HG03066 (cell line): ENCODE measurements around the gene RHOB.
A peak's percentile ranks its signal among the peaks of the same experiment; 100 is the strongest.
"Not testable (repeated sequence)": the region's sequence is repeated elsewhere in the genome, so short reads cannot be mapped to it uniquely, and the experiment has no call there.

ENCODE experiments used
- ATAC-seq: cut with Tn5 transposase; IDR thresholded peaks from one replicate; pipeline ENCODE4 v1.9.1; 2021; ENCODE audit warnings: low read depth; ENCODE audit not compliant: unreplicated experiment

The RHOB gene

DNA sequence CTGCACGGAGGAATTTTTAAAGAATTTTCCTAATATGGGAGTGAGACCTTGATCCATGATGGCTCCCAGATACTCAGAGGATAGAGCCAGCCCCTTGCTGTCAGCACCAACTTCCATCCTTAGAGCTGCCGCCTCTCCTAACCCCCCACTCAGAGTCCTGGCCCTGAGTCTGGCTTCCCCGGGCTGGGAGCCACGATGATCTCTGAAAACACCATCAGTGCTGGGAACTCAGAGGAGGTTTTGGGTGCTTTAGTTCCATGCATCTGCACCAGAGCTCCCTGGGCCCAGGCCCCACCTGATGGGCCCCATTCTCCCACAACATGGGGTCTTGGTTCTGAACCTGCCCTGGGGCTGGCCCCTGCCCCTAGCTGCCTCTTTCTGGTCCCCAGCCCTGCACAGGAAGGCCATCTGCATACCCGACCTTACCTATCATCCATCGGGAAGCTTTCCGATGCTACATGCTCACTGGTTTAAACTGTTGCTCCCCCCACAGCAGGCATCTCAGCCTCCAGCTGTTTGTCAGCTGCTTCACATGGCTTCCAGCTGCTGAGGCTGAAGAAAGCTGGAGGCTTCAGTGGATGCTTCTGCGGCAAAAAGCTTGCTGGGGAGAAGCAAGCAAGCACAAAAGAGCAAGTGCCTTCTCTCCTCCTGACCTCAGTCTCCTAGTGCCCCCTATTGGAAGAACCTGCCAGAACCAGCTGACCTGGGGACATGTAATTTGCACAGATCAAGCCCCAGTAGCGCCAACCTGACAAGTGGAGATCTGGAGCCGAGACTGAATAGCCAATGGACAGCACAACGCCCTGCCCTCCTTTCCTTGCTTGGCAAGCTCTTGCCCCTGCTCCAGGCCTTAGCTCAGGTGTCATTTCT is 24.2 kb upstream of the RHOB start:
- ATAC-seq, result no peak

DNA sequence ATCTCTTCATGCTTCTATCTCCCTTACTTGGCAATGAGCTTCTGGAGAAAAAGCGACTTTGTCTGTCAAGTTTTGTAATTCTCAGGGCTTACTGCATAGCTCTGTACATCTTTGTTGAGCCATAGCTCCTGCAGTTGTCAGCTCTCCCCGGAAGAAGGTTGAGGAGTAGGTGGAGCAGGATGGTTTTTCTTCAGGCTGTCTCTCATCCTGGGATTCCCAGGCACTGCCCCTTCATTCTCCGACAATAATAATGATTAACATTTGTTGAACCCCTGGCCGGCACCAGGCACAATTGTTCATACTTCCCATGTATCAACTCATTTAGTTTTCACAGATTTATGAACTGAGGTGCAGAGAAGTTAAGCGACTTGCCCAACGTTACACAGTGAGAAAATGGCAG is 23.5 kb upstream of the RHOB start:
- ATAC-seq, result no peak

DNA sequence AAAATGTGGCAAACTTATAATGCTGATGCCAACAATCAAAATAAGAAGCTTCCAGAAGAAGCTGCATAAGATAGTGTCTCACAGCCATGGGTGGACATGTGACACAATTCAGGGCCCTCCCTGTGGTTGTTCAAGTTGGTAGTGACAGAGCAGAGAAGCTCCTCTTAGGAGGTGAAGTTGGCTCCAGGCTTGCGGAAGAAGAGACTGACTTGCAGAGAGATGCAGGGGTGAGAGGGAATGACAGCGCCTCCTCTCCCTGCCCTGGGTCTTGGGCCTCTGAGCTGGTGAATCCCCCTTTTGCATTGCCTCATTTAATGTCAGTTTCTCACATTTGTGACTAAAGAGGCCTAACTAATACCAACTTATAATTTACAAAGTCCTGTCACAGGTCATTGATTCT is 23.0 kb upstream of the RHOB start:
- no peak for ATAC-seq

DNA sequence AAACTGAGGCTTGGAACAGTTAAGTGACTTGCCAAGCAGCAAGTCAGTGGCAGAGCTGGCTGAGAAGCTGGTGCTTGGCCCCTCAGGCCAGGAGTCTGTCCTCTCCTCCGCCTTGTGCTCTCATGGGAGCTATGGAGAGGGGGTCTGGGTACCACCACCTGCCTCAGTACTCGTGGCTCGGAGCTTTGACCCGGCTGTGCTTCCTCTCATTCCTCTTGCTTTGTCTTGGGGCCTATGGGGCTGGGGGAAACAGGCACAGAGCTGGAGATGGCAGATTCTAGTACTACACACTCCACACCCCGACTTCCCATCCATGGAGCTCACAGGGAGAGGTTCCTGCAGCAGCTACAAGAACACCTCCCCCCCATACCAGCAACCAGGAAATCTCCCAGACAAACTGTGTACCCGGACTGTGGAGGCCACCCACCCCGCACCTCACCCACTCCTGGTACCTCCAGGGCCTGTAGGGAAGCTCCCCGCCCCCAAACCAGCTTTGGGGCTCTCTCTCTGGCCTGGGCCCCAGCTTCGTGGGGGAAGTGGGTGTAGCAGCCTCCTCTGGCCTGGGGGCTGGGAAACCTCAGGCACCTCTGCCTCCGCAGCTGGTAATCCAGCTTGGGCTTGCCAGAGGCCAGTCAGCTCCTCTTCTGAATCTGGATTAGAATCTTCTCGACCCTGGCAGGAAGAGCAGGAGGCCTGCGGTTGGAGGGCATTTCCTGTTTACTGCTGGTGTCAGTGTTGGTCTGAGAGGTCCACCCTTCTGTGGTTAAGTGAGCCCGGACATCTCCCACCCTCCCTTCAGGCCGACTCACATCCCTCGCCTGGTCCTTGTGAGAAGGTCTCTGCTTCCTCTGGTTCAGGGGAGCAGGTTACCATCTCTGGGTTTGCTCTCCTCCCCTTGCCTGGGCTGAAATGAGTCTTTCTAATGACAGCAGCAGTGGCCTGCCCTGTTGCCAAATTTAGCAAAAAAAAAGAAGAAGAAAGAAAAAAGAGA is 22.3 kb upstream of the RHOB start:
- peak; percentile 70 for ATAC-seq

DNA sequence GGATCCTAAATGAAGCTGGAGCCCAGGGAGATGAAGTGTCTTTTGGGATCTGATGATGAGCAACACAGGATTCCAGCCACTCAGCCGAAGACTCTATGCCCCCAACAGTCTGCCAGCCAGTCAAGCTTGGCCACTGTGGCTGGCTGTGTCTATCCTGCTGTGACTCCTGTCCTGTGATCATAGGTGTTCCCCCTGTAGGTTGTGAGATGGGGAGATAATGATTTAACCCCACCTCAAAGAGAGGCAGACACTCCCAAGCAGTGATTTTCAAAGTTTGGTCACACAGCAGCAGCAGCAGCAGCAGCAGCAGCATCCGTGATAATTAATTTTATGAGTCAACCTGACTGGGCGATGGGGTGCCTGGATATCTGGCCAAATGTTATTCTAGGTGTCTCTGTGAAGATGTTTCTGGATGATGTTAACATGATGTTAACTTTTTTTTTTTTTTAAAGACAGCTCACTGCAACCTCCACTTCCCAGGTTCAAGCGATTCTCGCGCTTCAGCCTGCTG is 21.4 kb upstream of the RHOB start:
- no peak for ATAC-seq

DNA sequence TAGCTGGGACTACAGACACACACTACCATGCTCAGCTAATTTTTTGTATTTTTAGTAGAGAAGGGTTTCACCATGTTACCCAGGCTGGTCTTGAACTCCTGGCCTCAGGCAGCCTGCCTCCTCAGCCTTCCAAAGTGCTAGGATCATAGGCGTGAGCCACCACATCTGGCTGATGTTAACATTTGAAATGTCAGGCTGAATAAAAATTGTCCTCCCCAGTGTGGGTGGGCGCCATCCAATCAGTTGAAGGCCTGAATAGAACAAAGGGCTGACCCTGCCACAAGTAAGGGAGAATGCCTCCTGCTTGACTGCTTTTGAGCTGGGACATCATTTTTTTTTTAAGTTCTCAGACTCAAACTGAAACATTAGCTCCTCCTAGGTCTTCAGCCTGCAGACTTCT is 21.0 kb upstream of the RHOB start:
- no peak for ATAC-seq

DNA sequence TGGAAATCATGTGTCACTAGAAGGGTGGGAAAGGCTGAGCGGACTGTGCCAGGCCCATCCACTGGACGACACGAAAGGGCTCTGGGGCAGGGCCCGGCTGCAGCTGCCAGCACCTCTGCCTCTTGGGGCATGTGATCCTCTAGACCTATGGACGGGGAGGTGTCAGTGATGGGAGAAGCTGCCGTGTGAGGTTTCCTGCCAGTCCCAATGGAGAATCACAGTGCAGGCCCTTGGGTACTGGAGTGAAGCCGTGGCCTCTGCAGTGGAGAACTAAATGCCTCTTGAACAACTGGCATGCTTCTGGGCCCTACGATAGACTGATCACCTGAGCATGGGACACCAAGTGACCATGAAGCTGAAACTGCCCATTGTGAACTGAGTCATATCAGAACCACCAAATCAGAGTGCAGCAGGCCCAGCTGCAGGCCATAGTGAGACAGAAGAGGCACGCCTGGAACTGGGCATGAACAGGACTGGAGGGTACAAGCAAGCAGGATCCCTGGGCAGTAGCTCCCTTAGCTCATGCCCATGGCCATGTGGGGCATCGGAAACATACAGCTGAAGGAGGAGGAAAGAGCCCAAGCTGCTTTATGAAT is 18.8 kb upstream of the RHOB start:
- ATAC-seq, result no peak

DNA sequence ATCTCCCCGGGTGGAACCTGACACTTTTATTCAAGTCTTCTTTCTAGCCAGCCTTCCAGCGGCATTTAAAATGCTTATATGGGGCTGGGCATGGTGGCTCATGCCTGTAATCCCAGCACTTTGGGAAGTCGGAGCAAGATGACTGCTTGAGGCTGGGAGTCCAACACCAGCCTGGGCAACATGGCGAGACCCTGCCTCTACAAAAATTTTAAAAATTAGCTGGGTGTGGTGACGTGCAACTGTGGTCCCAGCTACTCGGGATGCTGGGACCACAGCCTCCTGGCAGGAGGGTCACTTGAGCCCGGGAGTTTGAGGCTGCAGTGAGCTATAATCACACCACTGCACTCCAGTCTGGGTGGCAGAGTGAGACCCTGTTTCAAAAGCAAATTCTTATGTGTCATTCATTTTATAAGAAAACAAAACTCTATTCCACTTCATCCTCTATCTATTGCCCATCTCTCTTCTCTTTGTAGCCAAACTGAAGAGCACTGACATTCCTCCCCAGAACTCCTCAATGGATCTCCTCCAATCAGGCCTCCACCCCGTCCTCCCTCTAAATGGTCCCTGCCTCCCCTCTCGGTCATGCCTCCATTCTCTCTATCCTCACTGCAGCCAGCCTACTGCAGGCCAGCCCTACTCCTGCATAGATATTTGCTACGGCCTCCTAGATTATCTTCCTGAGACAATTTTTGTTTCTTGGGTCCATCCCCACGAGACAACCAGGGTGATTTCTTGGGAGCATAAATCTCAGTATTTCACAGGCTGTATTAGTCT is 18.0 kb upstream of the RHOB start:
- ATAC-seq, result no peak

DNA sequence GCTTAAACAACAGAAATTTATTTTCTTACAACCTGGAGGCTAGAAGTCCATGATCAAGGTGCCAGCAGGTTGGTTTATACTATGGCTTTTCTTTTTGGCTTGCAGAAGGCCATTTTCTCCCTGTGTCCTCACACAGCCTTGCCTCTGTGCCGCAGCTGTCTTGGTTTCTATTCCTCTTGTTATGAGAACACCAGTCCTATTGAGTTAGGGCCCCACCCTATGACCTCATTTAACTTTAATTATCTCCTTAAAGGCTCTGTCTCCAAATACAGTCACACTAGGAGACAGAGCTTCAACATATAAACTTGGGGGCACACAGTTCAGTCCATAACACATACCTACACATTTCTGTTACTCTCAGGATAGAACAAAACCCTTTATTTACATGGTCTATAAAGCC is 17.3 kb upstream of the RHOB start:
- peak; percentile 61 for ATAC-seq

DNA sequence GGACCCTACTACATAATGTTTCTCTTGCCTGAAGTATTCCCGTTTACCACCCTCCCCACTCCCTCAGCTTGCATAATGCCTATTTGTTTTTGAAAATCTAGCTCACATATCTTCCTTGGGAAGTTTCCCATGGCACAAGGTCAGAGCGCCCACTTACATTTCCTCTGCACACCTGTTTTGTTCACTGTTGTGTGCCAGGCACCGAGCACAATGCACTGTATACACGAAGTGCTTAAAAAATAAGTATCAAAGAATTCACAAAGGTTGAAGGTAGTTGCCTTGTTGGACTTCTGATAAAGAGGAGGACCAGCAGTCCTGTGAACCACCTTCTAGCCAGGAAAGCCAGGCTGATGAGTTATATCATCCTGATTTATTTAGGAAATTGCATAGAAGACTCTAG is 16.8 kb upstream of the RHOB start:
- no peak for ATAC-seq

DNA sequence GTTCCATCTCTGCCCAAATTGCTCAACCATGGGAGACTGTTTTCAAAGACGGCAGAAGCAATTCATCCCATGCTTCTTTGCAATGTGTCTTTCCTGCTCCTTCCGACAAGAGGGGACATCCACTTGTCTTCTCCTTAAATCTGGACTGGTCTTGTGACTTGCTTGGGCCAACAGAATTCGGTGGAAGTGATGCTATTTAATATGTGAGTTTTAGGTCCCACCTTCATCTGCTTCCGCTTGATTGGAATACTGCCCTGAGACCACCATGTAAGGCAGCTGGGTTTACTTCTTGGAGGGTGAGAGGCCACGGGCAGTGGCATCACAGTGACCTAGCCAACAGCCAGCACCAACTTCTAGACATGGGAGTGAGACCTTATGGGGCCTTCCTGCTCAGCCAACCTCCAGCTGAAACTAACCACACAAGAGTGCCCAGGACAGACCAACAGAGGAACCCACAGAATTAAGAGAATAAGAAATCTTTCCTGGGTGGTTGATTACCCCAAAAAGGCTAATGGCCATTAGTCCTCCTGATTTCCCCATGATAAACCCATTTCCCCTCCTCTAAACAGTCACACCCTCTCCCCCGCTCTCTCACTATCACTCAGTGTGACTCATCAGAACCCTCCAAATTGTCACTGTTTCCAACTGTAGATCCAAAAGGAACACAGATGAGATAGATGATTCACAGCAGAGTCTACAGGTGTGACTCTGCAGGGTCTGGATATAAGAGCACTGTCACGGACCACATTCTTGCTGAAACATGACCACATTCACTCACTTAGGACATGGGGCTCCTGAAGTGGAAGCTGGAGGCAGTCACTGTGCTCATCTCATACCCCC is 16.2 kb upstream of the RHOB start:
- ATAC-seq, result no peak

DNA sequence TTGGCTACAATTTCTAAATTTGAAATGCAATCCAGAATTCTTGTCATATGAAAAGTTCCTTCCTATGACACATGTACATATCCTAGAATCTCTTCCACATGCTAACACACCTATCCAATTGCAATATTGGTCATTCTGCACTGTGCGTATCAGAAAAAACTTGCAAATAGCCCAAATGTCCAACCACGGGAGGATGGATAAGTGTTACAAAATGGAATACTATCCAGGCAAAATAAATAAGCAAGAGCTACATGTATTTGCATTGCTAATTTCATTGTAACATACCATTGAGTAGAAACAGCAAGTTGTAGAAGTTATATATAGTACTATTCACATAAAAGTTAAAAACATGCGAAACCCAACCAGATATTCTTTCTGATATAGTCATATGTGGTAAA is 15.6 kb upstream of the RHOB start:
- no peak for ATAC-seq

DNA sequence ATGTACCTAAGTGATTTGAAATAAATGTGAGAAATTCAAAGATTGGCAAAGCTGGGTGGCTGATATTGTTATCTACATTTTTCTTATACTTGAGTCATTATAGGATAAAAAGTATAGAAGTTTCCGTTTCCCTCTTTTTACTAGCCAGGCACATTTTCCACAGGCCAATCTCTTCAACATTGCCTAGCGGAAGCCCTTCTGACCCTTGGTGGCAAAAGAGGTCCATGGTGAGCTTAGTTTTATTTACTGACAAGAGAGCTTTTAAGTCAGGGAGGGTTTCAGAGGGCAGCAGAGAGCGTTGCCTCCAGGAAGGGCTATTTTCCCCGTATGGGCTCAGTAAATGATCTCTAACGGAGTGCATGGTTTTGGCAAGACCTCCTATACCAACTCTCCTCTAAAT is 15.1 kb upstream of the RHOB start:
- no peak for ATAC-seq

DNA sequence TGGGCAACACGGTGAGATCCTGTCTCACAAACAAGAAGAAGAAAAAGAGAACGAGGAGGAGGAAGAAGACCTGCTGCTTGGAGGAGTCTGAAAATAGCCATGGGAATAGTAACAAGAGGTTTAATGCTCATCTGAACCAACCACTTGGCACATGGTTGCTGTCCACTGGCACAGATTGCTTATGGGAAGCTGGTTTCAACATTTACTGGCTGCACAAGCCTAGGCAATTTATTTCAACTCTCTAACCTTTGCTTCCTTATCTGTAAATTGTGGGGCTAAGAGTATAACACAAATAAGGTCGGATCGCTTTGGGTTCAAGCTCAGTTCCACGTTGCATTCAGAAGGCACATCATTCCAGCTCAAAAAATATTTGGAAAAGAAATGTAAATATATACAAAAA is 14.2 kb upstream of the RHOB start:
- ATAC-seq, result no peak

DNA sequence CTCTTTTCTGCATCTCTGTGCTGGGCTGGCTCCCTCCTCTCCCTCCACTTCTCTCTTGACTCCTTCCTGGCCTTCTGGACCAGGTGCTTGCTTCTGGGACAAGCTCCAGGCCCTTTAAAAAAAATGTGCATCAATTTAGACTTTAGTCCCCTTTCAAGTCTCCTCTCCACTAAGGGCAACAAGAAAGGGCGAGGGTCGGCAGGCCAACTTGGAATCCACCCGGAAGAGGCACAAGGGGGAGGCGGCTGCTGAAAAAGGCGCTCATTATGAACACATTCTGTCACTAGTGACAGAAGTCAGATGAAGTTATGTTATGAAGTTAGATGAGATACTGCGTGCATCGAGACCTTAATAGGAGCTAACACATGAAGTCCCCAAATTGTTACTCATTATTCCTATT is 13.6 kb upstream of the RHOB start:
- no peak for ATAC-seq

DNA sequence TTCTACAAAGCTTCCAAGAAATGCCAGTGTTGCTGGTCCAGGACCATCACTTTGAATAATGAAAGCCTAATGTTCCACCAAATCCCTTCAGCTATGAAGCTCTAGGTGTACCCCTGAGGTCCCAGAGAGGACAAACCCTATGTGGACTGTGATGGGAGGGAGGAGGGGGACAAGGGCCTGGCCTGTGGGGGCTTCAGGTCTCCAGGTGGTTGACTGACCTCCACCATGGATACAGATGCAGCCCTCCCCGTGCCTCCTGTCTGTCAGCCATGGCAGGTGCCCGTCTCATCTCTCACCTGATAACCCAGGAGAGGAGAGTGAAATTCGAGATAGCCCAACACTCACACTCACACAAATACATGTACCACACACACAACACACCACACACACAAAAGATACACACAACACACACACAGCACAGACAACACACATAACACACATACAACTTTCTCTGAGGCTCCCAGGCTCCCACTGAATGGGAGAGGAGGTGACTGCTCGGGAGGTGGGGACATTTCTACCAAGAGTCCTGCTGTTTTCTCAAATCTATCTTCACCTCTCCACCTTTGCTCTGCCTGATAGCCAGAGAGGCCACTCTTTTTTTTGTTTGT is 12.8 kb upstream of the RHOB start:
- ATAC-seq, result no peak

DNA sequence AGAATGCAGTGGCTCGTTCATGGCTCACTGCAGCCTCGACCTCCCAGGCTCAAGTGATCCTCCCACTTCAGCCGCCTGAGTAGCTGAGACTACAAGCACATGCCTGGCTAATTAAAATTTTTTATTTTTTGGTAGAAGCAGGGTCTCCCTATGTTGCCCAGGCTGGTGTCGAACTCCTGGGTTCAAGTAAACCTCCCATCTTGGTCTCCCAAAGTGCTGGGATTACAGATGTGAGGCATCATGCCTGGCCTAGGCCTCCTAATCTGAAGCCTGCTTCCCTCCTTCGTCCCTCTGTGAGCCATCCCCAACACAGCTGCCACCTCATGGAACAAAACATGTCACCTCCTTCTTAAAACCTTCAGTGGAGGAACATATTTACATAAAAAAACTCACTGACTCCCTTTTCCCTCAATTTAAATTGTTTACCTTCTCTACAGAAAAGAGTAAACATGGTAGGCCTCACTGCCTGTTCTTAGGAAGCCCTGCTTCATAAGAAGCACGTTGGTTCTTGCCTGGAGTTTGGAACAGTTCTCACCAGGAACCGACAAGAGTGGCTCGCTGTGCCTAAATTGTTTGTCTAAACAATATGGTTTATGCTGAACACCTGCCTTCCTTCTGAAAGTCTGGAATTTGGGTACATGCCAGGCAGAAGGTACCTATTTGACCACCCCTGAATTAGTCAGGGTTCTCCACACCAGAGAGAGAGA is 12.1 kb upstream of the RHOB start:
- no peak for ATAC-seq

DNA sequence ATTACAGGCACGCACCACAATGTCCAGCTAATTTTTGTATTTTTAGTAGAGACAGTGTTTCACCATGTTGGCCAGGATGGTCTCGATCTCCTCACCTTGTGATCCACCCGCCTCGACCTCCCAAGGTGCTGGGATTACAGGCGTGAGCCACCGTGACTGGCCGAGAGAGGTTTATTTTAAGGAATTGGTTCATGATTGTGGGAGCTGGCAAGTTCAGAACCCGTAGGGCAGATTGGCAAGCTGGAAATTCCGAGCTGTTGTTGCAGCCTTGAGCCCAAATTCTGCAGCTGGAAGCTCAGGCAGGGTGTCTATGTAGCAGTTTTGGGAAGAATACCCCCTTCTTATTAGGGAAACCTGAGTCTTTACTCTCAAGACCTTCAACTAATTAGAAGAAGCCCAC is 11.4 kb upstream of the RHOB start:
- ATAC-seq, result not testable (repeated sequence)
